ENCODE data around the gene CEACAM3.

CEACAM3 gene

DNA sequence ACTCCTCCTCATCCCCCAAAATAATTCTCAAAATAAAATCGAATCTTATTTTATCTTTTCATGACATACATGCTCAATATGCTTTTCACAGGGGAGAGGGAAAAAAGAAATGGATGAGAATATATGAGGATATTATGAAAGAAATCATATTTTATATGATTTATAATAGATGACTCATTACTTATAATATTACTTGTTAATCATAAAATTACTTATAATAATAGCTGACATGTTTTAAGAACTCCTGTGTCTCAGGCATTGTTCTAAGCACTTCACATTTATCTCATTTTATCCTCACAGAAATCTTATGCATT lies 3.0 kb upstream of the CEACAM3 start:
- DNase-seq = no peak

DNA sequence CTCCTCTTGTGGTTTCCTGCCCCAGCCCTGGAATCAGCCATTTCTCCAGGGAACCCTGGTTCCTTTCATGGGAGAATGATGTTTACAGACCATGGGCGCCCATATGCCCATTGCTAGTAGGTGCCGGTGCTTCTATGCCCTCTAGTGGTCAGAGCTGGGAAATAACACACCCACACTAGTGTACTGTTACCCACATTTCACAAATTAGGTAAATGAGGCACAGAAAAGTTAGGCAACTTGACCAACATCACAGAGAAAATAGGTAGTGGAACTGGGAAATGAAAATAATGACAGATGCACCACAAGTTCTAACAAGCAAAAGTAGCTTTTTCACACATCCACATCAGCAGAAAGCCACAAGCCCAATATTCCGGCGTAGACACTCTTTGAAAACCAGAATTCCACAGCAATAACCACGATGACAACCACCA lies 1.3 kb upstream of the CEACAM3 start:
- peak; percentile 53 for DNase-seq

DNA sequence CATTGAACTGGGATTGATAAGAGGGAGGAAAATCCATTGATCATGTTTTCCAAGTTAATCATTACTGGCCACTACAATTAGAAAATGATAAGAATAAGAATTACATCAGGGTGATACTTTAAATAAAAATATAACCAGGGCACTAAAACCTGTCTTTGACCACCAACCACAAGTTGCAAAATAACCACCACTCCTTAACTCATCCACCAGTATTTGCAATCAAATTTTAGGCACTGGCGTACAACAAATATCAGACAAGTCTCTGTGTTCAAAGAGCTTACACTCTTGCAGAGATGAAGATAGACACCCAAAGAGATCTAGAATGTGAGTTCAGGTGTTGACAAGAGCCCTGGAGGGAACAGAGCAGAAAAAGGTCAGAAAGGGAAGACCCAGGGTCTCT lies 514 bp downstream of the CEACAM3 start:
- no peak for DNase-seq

DNA sequence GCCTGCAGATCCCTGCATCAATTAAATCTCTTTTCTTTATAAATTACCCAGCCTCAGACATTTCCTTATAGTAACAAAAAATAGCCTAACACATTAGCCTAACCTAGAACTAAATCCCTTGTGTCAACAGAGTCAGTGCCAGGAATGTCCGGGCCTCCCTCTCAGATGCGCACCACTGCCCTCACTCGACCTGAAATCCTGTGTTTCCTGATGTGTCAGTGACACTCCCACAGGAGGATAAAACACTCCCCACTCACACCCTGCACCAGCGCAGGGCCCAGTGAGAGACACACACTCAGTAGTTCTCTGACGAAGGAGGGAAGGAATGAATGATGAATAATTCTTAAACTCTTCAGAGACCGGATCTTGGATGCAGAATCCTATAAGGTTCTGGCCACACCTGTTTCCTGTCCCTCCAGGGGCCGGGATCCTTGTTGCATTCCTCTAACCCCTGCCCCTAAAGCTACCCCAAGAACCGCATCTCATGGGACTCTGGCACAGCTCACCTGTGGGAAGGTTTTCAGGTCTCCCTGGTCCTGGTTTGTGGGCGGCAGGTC lies 3.1 kb downstream of the CEACAM3 start:
- no peak for DNase-seq

DNA sequence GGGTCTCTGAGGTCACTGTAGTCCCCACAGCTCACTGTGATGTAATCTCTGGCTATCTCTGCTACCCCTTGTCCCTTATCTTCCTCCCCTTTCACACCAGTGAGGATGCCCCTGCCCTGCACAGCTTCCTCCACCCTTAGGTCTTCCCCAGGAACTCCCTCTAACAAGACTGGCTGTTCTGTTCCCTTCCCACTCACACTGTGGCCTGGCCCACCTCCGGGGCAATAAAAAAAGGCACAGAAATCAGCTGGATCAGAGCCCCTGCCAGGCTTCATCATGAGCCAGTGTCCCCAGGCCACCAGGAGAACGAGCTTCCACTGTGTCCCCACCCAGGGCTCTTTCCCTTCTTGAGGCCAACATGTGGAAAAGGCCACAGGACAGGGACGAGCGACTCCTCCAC lies 4.6 kb downstream of the CEACAM3 start:
- DNase-seq = no peak

DNA sequence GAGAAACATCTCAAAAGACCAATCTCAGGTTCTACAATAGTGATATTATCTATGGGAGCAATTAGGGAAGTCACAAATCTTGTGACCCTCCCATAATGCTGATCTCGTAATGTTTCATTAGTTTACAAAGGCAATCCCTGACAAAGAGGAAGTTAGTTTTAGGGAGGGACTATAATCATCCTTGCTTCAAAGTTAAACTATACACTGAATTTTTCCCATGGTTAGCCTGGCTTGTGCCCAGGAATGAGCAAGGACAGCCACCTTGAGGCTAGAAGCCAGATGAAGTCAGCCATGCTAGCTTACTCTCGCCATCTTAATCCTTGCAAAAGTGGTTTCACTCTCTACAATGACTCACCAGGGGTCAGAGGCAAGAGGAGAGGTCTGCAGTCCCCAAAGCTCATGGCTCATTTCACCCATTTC lies 5.4 kb downstream of the CEACAM3 start:
- DNase-seq = no peak

DNA sequence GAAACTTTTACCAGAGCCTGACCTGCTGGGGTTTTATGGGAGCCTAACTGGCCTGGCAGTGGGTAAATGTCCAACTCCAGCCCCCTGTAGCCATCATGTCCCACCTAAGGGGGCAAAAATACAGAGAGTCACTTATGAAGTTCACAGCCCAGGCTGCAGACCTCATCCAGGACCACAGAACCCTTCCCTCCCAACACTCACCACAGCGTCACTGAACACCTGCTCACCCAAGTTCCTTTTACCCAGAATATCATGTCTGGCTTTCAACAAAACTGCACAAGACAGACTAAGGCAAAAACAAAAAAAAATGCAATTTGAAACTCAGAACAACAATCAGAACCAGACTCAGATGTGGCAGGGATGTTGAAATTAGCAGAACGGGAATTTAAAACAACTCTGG lies 6.4 kb downstream of the CEACAM3 start:
- DNase-seq = no peak

DNA sequence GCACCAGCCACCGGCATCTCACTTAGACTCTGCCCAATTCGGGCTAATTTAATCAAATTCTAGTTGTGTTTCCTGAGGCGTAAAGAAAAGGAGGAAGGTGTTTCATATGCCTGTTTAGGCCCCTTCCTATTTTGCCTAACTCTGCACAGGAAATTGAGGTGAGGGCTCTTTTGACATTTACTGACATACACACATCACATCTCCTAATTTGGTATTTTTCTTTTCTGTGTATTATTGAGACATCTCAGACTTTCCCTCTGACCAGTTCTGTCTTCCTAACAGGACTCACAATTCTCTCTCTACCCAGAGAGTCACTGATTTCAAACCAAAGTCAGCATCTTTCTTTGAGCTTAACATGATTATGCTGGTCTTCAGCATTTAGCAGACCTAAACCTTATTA lies 7.9 kb downstream of the CEACAM3 start:
- no peak for DNase-seq

DNA sequence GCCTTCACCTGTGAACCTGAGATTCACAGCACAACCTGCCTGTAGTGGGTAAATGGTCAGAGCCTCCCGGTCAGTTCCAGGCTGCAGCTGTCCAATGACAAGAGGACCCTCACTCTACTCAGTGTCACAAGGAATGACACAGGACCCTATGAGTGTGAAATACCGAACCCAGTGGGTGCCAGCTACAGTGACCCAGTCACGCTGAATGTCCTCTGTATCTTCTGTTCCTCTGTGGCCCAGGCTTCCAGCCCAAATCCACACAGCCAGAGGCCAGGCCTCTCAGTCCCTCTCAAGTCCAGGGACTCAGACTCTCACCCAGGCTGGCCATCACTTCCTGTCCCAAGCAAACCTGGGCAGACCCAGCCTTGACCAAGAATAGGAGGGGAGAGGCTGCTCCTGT lies 10.8 kb downstream of the CEACAM3 start:
- DNase-seq = no peak

DNA sequence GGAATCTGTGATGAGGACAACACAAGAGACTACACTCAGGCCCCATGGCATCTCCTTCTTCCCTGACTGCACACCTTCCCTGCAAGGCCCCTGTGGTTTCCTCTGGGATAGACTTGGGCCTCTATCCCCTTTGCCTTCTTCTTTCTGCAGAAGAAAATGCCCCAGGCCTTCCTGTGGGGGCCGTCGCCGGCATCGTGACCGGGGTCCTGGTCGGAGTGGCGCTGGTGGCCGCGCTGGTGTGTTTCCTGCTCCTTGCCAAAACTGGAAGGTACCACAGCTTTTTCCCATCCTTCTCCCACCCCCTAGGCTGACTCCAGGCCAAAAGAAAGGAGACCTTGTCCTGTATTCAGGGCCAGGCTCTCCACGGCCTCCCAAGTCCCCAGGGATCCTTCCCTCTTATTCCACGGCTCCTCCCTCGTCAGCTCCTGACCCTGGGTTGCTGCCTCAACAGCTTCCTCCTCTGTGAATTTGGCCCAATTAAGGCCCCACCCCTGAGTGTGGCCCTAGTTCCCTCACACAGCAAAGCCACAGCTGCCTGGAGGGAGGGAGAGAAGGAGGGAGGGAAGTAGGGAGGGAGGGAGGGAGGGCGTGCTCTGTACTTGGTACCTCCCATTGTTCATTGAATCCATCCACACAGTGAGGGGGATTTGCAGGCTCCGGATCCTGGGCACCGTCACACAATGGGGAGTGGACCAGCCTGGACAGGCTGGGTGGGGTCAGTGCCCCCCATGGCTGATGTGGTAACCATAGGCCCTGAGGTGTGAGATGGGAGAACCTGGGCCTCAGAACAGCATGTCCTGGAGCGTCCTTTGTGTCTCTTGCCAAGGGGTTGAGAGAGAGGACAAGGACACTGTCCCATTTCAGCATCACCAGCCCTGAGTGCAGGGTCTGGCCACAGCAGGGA lies 12.5 kb downstream of the CEACAM3 start:
- DNase-seq = no peak

DNA sequence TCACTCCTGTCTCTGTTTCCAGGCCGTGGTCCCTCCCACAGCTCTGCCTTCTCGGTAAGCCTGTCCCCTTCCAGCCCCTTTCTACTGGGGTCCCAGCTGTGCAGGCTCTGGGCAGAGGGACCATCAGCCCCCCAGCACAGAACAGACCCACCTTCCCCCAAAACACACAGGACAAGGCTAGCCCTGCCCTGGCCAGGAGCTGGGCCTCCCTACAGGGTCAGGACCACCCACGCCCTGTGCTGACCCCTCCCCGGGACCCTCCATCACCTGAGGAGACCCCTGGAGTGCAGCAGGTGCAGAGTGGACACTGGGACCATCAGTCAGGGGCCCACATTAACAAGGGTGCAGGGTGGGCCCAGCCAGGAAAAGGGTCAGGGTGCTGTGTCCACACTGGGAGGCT lies 13.9 kb downstream of the CEACAM3 start:
- no peak for DNase-seq

DNA sequence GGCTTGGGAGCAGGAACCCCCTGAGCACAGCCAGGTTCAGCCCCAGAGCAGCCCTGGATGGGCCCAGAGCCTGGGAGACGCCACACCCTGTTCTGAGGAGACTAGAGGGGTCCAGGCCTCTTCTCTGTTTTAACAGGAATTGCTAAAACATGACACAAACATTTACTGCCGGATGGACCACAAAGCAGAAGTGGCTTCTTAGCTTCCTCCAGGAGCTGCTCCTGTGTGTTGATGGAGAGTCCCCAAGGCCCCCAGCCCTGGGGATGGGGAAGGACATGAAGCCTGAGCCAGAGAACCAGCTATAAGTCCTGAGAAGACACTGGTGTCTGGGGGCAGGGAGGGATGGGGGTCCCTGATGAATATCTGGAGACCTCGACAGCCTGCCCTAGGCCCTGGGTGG lies 14.6 kb downstream of the CEACAM3 start:
- DNase-seq = no peak

DNA sequence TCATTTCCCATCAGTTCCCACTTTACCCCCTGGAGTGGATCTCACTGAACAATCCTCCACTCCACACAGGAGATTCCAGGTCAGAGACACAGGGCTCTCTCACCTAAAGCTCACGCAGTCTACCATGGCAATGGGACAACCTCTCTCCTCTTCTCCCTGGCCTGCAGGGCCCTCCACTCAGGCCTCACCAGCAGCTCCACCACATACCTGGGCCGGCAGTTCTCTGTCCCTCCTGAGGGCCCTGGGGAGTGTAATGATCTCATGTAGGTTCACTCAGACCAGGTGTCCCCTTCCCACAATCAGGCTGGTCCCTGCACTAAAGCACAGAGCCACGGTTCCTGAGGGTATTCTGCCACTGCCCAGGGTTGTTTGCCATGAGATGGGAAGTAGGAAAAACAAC lies 15.6 kb downstream of the CEACAM3 start:
- no peak for DNase-seq

DNA sequence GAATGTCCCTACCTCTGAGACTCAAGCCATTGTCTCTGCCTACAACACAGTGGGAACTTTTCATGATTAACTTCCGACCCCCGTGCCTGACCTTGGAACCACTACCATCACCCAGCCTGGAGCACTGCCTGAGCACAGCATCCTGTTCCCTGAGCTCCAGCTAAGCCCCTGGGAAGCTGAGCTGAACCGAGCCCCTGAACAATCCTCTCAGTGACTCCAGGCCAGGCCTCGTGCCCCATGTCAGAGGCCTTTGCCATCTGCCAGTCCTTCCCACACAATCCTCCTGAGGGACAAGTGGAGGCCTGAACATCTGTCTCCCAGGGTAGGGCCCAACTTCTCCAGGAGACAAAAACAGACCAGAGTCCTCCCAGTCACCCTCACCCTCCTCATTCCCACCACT lies 17.5 kb downstream of the CEACAM3 start:
- no peak for DNase-seq

DNA sequence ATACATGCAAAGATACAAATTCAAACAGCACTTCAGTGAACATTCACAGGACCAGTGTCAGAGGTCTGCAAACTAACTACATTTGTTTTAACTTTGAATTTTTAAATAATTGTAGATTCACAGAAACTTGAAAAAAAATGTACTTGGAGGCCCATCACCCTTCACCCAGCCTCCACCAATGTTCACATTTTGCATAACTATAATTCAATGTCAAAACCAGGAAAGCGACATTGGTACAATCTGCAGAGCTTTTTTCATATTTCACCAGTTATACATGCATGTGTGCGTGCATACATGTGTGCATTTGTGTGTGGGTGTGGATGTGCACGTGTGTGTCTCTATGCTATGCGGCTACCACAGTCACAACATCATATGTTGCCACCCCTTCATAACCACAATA lies 18.9 kb downstream of the CEACAM3 start:
- DNase-seq = no peak

DNA sequence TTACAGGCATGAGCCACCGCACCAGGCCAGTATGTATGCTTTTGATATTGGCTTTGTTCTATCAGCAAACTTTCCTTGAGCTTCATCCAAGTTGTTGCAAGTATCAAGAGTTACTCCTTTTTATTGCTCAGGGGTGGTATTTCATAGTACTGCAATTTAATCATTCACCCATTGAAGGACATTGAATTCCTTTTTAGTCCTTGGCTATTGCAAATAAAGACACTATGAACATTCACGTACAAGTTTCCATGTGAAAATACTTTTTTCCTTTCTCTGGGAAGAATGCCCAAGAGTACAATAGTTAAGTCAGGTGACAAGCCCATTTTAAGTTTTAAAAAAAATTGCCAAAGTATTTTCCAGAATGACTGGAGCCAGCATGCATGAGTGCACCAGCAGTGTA lies 20.4 kb downstream of the CEACAM3 start:
- no peak for DNase-seq

DNA sequence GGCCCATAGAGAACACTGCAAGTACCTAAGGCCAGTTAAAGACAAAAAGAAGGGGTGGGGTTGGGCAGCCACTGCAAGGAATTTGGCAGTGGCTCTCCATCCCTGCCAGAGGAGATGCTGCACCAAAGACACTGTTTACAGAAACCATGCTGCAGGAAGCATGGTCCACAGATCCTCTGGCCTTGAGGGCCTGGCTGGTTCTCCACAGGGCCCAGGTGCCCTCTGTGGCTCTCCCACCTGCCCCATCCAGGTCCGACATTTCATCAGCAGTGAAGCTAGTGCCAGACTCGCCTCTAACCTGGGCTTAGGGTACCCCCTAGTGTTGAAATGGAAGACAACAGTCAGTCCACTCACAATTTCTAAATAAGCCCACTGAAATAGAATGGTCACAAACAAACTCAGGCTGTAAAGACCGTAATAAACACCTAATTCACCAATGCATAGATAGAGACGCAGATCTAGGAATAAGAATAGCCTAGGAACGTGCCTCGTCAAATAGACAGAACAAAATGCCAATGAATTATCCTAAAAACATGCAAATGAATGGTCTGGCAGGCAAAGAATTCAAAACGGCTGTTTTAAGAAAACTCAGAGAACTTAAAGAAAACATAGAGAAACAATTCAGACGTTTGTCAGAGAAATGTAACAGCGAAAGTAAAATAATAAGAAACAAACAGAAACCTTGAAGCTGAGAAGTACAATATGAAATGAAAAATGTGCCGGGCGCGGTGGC lies 24.8 kb downstream of the CEACAM3 start:
- DNase-seq = peak; percentile 17

DNA sequence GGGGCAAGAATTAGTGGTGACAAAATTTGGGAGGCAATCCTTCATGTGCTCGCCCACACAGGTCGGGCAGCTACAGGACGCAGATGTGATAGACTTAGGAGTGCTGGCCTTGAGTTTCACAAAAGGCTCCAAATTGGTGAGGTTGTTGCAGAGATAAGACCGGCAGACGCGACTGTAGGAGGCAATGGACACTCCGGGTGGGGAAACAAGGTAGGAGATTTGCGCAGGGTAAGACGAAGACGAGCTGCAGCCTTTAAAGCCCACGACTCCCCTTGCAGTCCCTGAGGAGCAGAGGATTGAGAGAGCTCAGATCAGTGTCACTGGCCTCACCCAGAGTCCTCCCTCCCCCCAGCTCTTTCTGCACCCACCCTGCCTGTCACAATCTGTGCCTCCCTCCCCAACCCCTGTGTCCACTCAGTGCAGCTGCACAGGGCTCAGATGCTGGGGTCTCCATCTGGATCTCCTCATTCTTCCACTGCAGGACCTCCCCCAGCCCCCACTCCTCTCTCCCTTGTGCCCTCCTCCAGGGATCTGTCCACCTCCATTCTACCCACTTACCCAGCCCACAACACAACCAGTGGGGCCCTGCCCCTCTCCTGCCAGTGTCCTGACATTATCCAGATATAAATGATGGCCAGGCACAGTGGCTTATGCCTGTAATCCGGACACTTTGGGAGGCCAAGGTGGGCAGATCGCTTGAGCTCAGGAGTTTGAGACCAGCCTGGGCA lies 41.8 kb downstream of the CEACAM3 start:
- no peak for DNase-seq

DNA sequence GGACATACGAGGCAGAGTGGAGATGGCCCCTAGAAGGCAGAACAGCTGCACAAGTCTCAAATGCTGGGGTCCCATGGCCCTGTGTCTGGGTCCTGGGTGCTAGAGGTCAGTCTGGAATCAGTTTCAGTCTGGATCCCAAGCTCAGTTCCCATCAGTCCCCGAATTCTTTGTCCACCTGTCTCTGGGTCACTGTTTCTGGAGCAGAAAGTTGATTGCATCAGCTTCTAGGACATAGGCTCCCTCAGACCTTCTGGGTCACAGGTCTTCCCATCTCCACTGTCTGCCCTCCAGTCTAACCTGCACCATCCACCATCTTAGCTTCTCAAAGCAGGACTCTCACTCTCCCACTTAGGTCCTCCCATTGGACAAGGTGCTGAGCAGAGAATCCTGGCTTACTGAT lies 42.8 kb downstream of the CEACAM3 start:
- no peak for DNase-seq

DNA sequence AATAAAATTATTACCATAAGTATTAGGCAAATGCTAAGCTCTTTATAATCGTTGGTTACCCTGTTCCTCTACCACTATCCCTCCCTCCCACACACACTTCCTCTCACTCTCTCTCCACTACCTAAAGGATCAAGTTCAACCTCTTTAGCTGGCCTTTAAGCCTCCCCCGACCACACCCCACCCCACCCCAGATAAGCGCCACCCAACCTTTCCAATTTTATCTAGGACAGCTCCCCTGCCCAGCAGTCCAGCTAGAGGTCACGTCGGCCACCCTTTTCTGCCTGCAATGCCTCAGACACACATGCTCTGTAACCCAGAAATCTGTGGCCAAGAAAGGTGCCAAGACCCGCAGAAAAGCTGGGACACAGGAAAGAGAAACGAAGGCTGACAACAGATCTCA lies 47.0 kb downstream of the CEACAM3 start:
- no peak for DNase-seq

DNA sequence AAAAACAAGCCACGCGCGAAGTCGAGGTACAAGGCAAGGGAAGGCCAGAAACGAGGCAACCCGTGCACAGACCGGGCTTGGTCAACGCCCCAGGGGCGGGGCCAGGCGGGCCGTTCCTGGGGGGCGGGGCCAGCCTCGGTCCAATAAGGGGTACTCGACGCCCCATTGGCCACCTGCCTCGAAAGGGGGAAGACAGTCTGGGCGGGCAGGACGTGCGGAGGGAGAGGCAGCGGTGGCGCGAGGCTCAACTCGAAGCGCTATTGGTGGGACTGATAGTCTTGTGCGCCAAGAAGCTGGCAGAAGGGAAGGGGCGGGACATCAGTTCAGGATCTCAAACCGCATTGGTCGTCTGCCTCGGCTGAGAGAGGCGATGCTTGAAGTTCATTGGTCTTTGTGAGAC lies 48.2 kb downstream of the CEACAM3 start, which contains the start of gene LYPD4:
TSS of gene LYPD4 (minus strand) at position 83 of the 400 bp plus-strand sequence. CDS start 5,398 bp downstream, outside the sequence.
- DNase-seq = no peak

DNA sequence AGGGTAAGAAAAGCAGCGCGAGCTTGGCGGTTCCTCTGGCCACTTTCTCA lies 48.4 kb downstream of the CEACAM3 start, which contains the start of gene DMRTC2:
TSS of gene DMRTC2 (plus strand) at position 42 of the 50 bp plus-strand sequence. CDS start 2,387 bp downstream, outside the sequence.
- no peak for DNase-seq

DNA sequence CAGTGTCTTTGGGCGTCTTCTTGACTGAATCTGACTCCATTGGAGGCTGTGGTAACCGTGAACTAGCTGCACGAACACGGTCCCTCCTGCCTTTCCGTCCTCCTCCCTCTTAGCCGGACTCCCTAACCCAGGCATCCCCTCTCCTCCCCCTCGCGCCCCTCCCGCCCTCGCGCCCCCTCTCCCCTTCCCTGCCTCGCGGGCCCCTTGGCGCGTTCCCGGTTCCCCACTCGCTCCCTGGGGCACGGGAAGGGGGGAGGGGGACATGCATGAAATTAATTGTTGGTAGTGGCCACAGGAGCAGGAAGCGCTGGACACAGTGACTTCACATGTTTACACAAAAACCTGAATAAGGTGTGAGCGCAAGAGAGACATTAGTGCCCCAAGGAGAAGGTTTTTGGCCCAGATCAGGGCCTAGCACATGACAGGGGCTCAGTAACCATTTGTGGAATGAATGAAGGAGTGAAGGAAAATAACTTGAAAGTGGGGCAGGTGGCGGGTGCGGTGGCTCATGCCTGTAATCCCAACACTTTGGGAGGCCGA lies 48.7 kb downstream of the CEACAM3 start:
- DNase-seq = no peak
